ENCODE data around the gene CDC42EP1.
"Not testable (repeated sequence)": the region's sequence is repeated elsewhere in the genome, so short reads cannot be mapped to it uniquely, and the experiment has no call there.

Gene CDC42EP1

GRCh38 chr22:37559901-37560607 lies at the start of gene CDC42EP1:
TSS of gene CDC42EP1 (plus strand) at chr22:37560480. CDS start at chr22:37566350, 5,870 bp downstream.
- no peak for DNase-seq (ENCODE audit: low read depth in 3 of 3)

- no peak for DNase-seq (ENCODE audit: low read depth in 3 of 3)
Measured at GRCh38 chr22:37511395-37512104, 48.7 kb upstream of the CDC42EP1 start.

GRCh38 chr22:37514526-37515051 lies 45.7 kb upstream of the CDC42EP1 start:
- DNase-seq (ENCODE audit: low read depth in 3 of 3): no peak

GRCh38 chr22:37515901-37516300 lies 44.4 kb upstream of the CDC42EP1 start:
- no peak for DNase-seq (ENCODE audit: low read depth in 3 of 3)

- DNase-seq (ENCODE audit: low read depth in 3 of 3): no peak
Measured at GRCh38 chr22:37516456-37516855, 43.8 kb upstream of the CDC42EP1 start.

GRCh38 chr22:37517826-37518450 lies 42.3 kb upstream of the CDC42EP1 start:
- DNase-seq (ENCODE audit: low read depth in 3 of 3): no peak

- DNase-seq (ENCODE audit: low read depth in 3 of 3): no peak
Measured at GRCh38 chr22:37518509-37519267, 41.6 kb upstream of the CDC42EP1 start.

- DNase-seq (ENCODE audit: low read depth in 3 of 3): no peak
Measured at GRCh38 chr22:37519268-37520195, 40.7 kb upstream of the CDC42EP1 start, which contains the start of gene CARD10. TSS of gene CARD10 (minus strand) at chr22:37519415. CDS start at chr22:37519200, 215 bp downstream.

- DNase-seq (ENCODE audit: low read depth in 3 of 3): no peak
Measured at GRCh38 chr22:37520776-37521191, 39.5 kb upstream of the CDC42EP1 start.

GRCh38 chr22:37521236-37521739 lies 39.0 kb upstream of the CDC42EP1 start:
- DNase-seq (ENCODE audit: low read depth in 3 of 3): no peak

GRCh38 chr22:37522482-37522881 lies 37.8 kb upstream of the CDC42EP1 start:
- no peak for DNase-seq (ENCODE audit: low read depth in 3 of 3)

- no peak for DNase-seq (ENCODE audit: low read depth in 3 of 3)
Measured at GRCh38 chr22:37525073-37525745, 35.1 kb upstream of the CDC42EP1 start.

GRCh38 chr22:37525746-37526350 lies 34.4 kb upstream of the CDC42EP1 start:
- no peak for DNase-seq (ENCODE audit: low read depth in 3 of 3)

GRCh38 chr22:37526376-37526775 lies 33.9 kb upstream of the CDC42EP1 start:
- DNase-seq (ENCODE audit: low read depth in 3 of 3): no peak

- not testable (repeated sequence) for DNase-seq (ENCODE audit: low read depth in 3 of 3)
Measured at GRCh38 chr22:37527081-37527752, 33.1 kb upstream of the CDC42EP1 start.

GRCh38 chr22:37527952-37528351 lies 32.3 kb upstream of the CDC42EP1 start:
- not testable (repeated sequence) for DNase-seq (ENCODE audit: low read depth in 3 of 3)

GRCh38 chr22:37529652-37530345 lies 30.5 kb upstream of the CDC42EP1 start:
- DNase-seq (ENCODE audit: low read depth in 3 of 3): no peak

GRCh38 chr22:37533995-37534394 lies 26.3 kb upstream of the CDC42EP1 start:
- DNase-seq (ENCODE audit: low read depth in 3 of 3): no peak

Data from stimulated activated CD4-positive, alpha-beta T cell treated with anti-CD3 and anti-CD28 coated beads, TNF-alpha, amount 100 ng/mL, for 48 hours (primary cell).